Ishikawa (cell line): ENCODE data around the gene ANKRD11.
A peak's percentile ranks its signal among the peaks of the same experiment; 100 is the strongest.

Experiments used
- CEBPB ChIP-seq: IDR thresholded peaks from 2 replicates; pipeline ENCODE4 v1.6.1; 2012
- CREB1 ChIP-seq: IDR thresholded peaks from 2 replicates; pipeline ENCODE4 v1.6.1; 2012; ENCODE audit warnings: low read depth
- EGR1 ChIP-seq: IDR thresholded peaks from 2 replicates; pipeline ENCODE4 v1.6.1; 2012
- EP300 ChIP-seq: IDR thresholded peaks from 2 replicates; pipeline ENCODE4 v1.6.1; 2012; ENCODE audit warnings: borderline replicate concordance
- FOXM1 ChIP-seq: IDR thresholded peaks from 2 replicates; pipeline ENCODE4 v1.6.1; 2012; ENCODE audit warnings: low read depth, borderline replicate concordance
- MAX ChIP-seq: IDR thresholded peaks from 2 replicates; pipeline ENCODE4 v1.6.1; 2012
- NFIC ChIP-seq: IDR thresholded peaks from 2 replicates; pipeline ENCODE4 v1.6.1; 2012
- RAD21 ChIP-seq: IDR thresholded peaks from 2 replicates; pipeline ENCODE4 v1.6.1; 2012; ENCODE audit warnings: low read depth
- REST ChIP-seq: IDR thresholded peaks from 2 replicates; pipeline ENCODE4 v1.6.1; 2012; ENCODE audit warnings: low read depth, mild to moderate bottlenecking
- TAF1 ChIP-seq: IDR thresholded peaks from 2 replicates; pipeline ENCODE4 v1.6.1; 2012; ENCODE audit warnings: low read depth, mild to moderate bottlenecking
- TCF12 ChIP-seq: IDR thresholded peaks from 2 replicates; pipeline ENCODE4 v1.6.1; 2012; ENCODE audit warnings: low read depth
- TEAD4 ChIP-seq: IDR thresholded peaks from 2 replicates; pipeline ENCODE4 v1.6.1; 2012
- USF1 ChIP-seq: IDR thresholded peaks from 2 replicates; pipeline ENCODE4 v1.6.1; 2012
- YY1 ChIP-seq: IDR thresholded peaks from 2 replicates; pipeline ENCODE4 v1.6.1; 2012; ENCODE audit warnings: low read depth
- ZBTB7A ChIP-seq: IDR thresholded peaks from 2 replicates; pipeline ENCODE4 v1.6.1; 2012; ENCODE audit warnings: low read depth

ANKRD11 gene

GRCh38 chr16:89241187-89242007 lies 249.0 kb downstream of the ANKRD11 start:
- TF ChIP-seq YY1 (no peak), CREB1 (peak; percentile 33), CEBPB (no peak), MAX (no peak; the same call in 1 of the 2 replicates), TAF1 (peak; percentile 69; the same call in 1 of the 2 replicates), REST (no peak), FOXM1 (no peak), USF1 (no peak), ZBTB7A (0 out of 2 replicates have a peak, but pooled peaks have one; percentile 49), TCF12 (peak; percentile 67), TEAD4 (no peak), EGR1 (no peak), RAD21 (no peak), EP300 (no peak), NFIC (peak; percentile 7; the same call in 1 of the 2 replicates)

GRCh38 chr16:89237733-89238132 lies 252.6 kb downstream of the ANKRD11 start:
- TF ChIP-seq TAF1 (no peak), FOXM1 (no peak), EP300 (no peak), TEAD4 (no peak), NFIC (no peak), EGR1 (no peak), MAX (no peak)

- TF ChIP-seq TCF12 (no peak), EP300 (no peak), USF1 (no peak), YY1 (no peak), CREB1 (no peak), FOXM1 (no peak), TAF1 (no peak), ZBTB7A (no peak), EGR1 (no peak), CEBPB (no peak), REST (no peak), RAD21 (no peak), NFIC (no peak), MAX (no peak)
Observed at GRCh38 chr16:89233678-89234490, 256.5 kb downstream of the ANKRD11 start.

GRCh38 chr16:89232107-89232506 lies 258.3 kb downstream of the ANKRD11 start:
- TF ChIP-seq TAF1 (no peak), YY1 (no peak), NFIC (no peak), EP300 (no peak), CREB1 (no peak), CEBPB (no peak), USF1 (no peak), TCF12 (no peak), REST (no peak)
